Stomach (tissue), 4 donors: Measurements from ENCODE around the gene SUSD6.

ENCODE experiments used
- EP300 ChIP-seq: sonication (generic); formaldehyde crosslinking; IDR thresholded peaks from one replicate; pipeline ENCODE4 v1.6.1; 2017; ENCODE audit warnings: antibody characterized with exemption
- POLR2A ChIP-seq, 4 donors: fragments of 450-650 bp; IDR thresholded peaks; one replicate each; pipeline ENCODE4 v1.6.1; 2016; ENCODE audit warnings: antibody characterized with exemption in 4 of 4, control low read depth in 2 of 4, mild to moderate bottlenecking in 1 of 4, moderate library complexity in 1 of 4
- POLR2AphosphoS5 ChIP-seq, 3 donors: sonication (generic); formaldehyde crosslinking; IDR thresholded peaks; one replicate each; pipeline ENCODE4 v1.6.1; 2016; ENCODE audit warnings: antibody characterized with exemption in 3 of 3
- TF ChIP-seq, protein P1 (sequence below), 7 experiments: fragments of 450-650 bp in 4 of 7; fragments of 200-600 bp in 3 of 7; sonication (generic) in 3 of 7; IDR thresholded peaks; one replicate each; pipeline ENCODE4 v1.5.1; 2016 to 2019; ENCODE audit warnings: antibody characterized with exemption in 7 of 7, control low read depth in 2 of 7, mild to moderate bottlenecking in 1 of 7

DNA sequence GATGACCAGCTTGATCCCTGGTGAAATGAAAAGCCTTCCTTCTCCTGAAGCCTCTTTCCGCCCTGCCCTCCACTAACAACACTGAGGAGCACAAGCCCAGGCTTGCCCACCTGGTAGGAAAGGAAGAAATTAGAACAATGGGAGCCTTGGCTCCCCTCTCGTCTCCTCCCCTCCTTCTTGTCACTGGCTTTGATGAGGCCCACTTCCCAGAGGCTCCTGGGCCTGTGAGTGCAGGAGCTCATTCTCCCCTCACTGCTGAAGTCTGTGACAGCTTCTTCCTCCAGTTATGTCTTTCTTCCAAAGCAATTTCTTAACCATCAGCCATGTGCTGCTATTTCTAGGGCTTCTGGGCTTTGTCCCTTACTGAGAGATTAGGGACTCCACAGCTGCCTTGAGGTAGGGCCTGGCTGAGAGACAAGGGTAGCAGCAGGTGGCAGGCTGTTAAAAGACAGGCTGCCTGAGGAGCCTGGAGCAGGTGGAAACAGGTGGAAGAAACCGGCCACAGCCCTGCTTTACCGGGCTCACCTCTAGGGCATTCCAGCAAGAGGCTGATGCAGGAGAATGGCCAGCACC lies 101.9 kb downstream of the SUSD6 start:
- TF ChIP-seq, protein P1, sequence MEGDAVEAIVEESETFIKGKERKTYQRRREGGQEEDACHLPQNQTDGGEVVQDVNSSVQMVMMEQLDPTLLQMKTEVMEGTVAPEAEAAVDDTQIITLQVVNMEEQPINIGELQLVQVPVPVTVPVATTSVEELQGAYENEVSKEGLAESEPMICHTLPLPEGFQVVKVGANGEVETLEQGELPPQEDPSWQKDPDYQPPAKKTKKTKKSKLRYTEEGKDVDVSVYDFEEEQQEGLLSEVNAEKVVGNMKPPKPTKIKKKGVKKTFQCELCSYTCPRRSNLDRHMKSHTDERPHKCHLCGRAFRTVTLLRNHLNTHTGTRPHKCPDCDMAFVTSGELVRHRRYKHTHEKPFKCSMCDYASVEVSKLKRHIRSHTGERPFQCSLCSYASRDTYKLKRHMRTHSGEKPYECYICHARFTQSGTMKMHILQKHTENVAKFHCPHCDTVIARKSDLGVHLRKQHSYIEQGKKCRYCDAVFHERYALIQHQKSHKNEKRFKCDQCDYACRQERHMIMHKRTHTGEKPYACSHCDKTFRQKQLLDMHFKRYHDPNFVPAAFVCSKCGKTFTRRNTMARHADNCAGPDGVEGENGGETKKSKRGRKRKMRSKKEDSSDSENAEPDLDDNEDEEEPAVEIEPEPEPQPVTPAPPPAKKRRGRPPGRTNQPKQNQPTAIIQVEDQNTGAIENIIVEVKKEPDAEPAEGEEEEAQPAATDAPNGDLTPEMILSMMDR (IDR thresholded peaks at IDR 0.05) = no peak
- TF ChIP-seq POLR2AphosphoS5 (IDR thresholded peaks at IDR 0.05) = no peak
- TF ChIP-seq POLR2A (IDR thresholded peaks at IDR 0.05) = no peak
- TF ChIP-seq EP300 = no peak
